Thyroid gland (tissue), 4 donors: ENCODE data around the gene EIF1. TPM values are rescaled to one million over a fixed set of nuclear protein-coding genes. Genes with fewer than 3 reads are reported as not detected.
A peak's percentile ranks its signal among the peaks of the same experiment; 100 is the strongest.

ENCODE experiments used
- DNase-seq, 2 donors: peaks; one replicate each; pipeline ENCODE4 v3.0.0-alpha.2; 2019
- H3K27ac ChIP-seq, 3 donors: fragments of 200-600 bp; sonication (generic); 1 replicate in 2 of 3; 2 replicates in 1 of 3; pipeline ENCODE4 v1.5.1; 2016 to 2019; ENCODE audit warnings: mild to moderate bottlenecking in 1 of 3, moderate library complexity in 1 of 3
- H3K27me3 ChIP-seq: fragments of 200-600 bp; sonication (generic); one replicate; pipeline ENCODE4 v1.5.1; 2019
- H3K36me3 ChIP-seq, 2 donors: fragments of 200-600 bp; sonication (generic); one replicate each; pipeline ENCODE4 v1.5.1; 2016 to 2019
- H3K4me1 ChIP-seq, 2 donors: fragments of 200-600 bp; sonication (generic); one replicate each; pipeline ENCODE4 v1.5.1; 2017 to 2019
- H3K4me3 ChIP-seq, 3 donors: fragments of 200-600 bp; sonication (generic); replicated peaks in 1 of 3; 1 replicate in 2 of 3; 2 replicates in 1 of 3; pipeline ENCODE4 v1.5.1; 2016; ENCODE audit warnings: mild to moderate bottlenecking in 1 of 3
- H3K9me3 ChIP-seq: fragments of 200-600 bp; sonication (generic); one replicate; pipeline ENCODE4 v1.5.1; 2017
- POLR2A ChIP-seq, 2 donors: fragments of 450-650 bp; IDR thresholded peaks; one replicate each; pipeline ENCODE4 v1.6.1; 2017; ENCODE audit warnings: antibody characterized with exemption in 2 of 2, mild to moderate bottlenecking in 2 of 2, moderate library complexity in 1 of 2
- WGBS, 2 donors: methylation state at CpG; one replicate each; pipeline ENCODE4 v1.1.5; 2017; 5-methylcytosine and 5-hydroxymethylcytosine counted together
- intact Hi-C: fragments of 100-400 bp; cut with DNase I; formaldehyde crosslinking; loops from one replicate; pipeline ENCODE4 v1.15.1; 2023
- total RNA-seq, 4 donors: library from RNA; depleted of rRNA; stranded (reverse); fragments of >200 nt; gene quantifications; one replicate each; pipeline ENCODE4 v1.2.3, GENCODE V29; 2016
- TF ChIP-seq, protein P1 (sequence below), 6 experiments: fragments of 200-600 bp in 3 of 6; fragments of 450-650 bp in 3 of 6; sonication (generic) in 3 of 6; IDR thresholded peaks; one replicate each; pipeline ENCODE4 v1.5.1; 2016 to 2019; ENCODE audit warnings: antibody characterized with exemption in 6 of 6, mild to moderate bottlenecking in 2 of 6, inconsistent platforms in 1 of 6, moderate library complexity in 1 of 6

The EIF1 gene
- total RNA-seq, 4 donors from 2014 or later: 119 to 171 (median 145) TPM

DNA sequence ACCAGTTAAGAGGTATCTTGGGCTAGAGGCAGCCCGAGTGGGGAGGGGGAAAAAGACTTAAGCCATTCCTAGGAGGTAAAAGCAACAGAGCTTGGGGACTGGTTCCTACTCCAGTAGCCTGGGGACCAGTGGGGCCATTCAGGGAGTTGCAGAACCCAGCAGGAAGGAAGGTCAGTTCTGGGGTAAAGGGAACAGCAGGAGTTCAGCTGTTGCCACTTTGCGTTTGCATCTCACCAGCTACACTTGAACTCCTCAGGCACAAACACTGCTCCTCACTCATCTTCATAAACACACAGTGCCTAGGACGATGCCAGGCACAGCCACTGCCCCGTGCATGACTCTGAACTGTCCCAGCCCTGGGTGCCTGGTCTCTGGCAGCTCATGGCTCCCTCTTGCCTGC, 41.8 kb downstream of the EIF1 start:
- no peak overlapping the region for H3K4me3 ChIP-seq
- no peaks in the 10 kb centered on the region for H3K9me3 ChIP-seq
- WGBS, 2 donors: 69 to 75% methylated on average over 4 of the region's 4 CpGs
- intact Hi-C loops: loop anchor here (10.0 kb wide), 2 partner anchors 154 to 234 kb away; partner anchors contain the start of gene CNP
- H3K4me1 ChIP-seq: peaks cover 15 to 23% of the 10 kb centered on the region in 2 donors
- no peak overlapping the region for H3K27ac ChIP-seq
- TF ChIP-seq POLR2A (IDR thresholded peaks at IDR 0.05): no peak
- TF ChIP-seq, protein P1, sequence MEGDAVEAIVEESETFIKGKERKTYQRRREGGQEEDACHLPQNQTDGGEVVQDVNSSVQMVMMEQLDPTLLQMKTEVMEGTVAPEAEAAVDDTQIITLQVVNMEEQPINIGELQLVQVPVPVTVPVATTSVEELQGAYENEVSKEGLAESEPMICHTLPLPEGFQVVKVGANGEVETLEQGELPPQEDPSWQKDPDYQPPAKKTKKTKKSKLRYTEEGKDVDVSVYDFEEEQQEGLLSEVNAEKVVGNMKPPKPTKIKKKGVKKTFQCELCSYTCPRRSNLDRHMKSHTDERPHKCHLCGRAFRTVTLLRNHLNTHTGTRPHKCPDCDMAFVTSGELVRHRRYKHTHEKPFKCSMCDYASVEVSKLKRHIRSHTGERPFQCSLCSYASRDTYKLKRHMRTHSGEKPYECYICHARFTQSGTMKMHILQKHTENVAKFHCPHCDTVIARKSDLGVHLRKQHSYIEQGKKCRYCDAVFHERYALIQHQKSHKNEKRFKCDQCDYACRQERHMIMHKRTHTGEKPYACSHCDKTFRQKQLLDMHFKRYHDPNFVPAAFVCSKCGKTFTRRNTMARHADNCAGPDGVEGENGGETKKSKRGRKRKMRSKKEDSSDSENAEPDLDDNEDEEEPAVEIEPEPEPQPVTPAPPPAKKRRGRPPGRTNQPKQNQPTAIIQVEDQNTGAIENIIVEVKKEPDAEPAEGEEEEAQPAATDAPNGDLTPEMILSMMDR (IDR thresholded peaks at IDR 0.05): no peak
- DNase-seq: no peak
- H3K36me3 ChIP-seq: no peaks in the 10 kb centered on the region
- H3K27me3 ChIP-seq: no peaks in the 10 kb centered on the region

DNA sequence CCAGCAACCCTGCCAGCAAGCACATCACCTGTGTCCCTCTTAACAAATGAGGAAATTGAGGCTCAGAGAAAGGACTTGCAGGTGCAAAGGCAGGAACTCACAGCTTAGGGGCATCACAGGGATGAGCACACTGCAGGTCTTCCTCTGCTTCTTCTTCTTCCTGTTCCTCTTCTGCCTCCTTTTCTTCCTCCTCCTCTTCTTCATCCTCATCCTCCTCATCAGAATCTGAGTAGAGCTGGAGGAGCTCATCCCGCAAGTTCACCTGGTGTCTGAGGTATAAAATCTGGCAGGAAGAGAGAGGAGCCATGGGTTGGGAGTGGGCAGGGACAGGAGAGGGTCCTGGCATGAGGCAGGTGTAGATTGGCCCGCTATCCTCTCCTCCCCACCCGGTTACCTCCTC, 43.2 kb downstream of the EIF1 start:
- no peaks in the 10 kb centered on the region for H3K27me3 ChIP-seq
- no peaks in the 10 kb centered on the region for H3K9me3 ChIP-seq
- no peak overlapping the region for H3K4me3 ChIP-seq
- H3K27ac ChIP-seq: no peak overlapping the region
- peaks cover 20 to 27% of the 10 kb centered on the region in 2 donors for H3K4me1 ChIP-seq
- intact Hi-C loops: loop anchor here (10.0 kb wide), 2 partner anchors 153 to 233 kb away; partner anchors contain the start of gene CNP
- WGBS, 2 donors: 44 to 89% methylated on average over 3 of the region's 3 CpGs
- TF ChIP-seq, protein P1 (IDR thresholded peaks at IDR 0.05): no peak
- TF ChIP-seq POLR2A (IDR thresholded peaks at IDR 0.05): no peak
- DNase-seq: no peak
- H3K36me3 ChIP-seq: no peaks in the 10 kb centered on the region

DNA sequence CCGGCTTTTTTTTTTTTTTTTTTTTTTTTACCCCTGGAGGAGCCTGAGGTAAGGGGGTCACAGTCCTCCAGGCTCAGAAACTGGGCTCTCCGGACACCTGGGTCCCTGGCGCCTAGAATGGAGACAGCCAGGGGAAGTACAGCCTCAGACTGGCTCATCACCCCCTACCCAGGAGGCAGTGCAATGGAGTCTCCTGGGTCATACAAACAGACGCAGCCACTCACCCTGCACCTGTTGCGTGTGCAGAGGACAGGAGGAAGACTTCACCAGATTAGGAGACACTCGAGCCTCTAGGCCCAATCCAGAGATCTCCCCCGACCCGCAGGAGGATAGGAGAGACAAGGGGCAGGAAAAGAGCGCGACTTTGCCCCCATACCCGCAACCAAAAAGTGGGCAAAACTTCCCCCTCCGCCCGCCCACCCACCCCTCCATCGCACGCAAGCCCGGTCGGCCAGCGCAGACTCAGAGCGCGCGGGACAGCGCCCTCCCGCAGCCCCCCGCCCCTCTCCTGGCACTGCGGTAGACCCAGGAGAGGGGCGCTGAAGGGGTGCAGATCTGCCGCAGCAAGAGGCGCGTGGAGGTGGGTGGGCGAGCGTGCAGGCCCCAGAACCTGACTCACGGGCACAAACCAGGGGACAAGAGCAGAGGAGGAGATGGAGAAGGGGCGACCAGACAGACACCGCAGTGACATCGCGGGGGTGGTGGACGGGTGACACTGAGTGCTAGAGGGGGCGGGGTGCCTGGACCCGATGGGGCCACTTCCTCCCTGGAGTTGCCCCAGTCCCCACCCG, 44.9 kb downstream of the EIF1 start:
- Histone ChIP-seq H3K27ac (no peak overlapping the region), H3K27me3 (no peaks in the 10 kb centered on the region), H3K36me3 (no peaks in the 10 kb centered on the region), H3K4me3 (peak overlapping the region in 2 of 3 donors; percentile 38 to 42), H3K9me3 (no peaks in the 10 kb centered on the region), H3K4me1 (peaks cover 25 to 37% of the 10 kb centered on the region in 2 donors)
- intact Hi-C loops: loop anchor here (10.0 kb wide), 2 partner anchors 151 to 231 kb away; partner anchors contain the start of gene CNP
- 31 to 34% methylated on average over 17 to 20 of the region's 40 CpGs for WGBS, 2 donors
- DNase-seq: no peak
- TF ChIP-seq POLR2A (IDR thresholded peaks at IDR 0.05): no peak
- TF ChIP-seq, protein P1 (IDR thresholded peaks at IDR 0.05): no peak

DNA sequence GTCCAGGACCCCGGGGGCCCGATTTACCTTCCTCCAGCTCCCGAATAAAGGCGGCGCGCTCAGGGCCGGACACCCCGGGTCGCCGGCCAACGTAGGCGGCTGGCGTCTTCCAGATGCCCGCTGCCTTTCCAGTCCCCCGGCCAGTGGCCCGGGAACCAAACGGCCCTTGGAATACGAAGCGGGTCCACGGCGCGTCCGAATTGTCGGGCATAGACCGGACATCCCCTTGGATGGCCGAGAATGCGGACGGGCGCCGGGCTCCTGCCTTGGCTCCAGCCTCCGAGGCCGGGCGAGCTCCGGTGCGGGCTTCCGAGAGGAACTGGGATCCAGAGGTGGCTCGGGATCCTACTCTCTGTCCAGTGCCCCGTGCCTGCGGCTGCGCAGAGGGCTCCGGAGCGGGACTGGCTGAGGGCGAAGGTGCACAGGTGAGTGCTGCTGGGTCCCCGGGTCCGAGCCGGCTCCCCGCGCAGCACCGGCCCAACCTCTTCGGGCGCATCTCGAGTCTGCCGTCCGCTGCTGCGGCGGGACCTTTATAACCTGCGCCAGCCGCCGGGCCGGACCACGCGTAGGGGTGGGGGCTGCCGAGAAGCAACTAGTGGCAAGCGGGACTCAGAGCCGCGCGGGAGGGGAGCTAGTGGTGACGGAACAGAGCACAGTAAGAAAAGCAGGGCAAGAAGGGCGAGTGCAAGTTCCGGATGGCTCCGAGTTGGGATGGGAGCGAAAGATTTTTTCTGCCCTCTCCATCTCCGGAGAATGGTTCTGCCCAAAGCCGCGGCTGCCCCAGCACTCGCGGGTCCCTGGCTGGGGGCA, 45.7 kb downstream of the EIF1 start, which contains the start of gene HAP1:
TSS of gene HAP1 (minus strand) at position 505 of the 810 bp plus-strand sequence. CDS start at position 496, 9 bp downstream.
- H3K27me3 ChIP-seq: no peaks in the 10 kb centered on the region
- WGBS, 2 donors: 0 to 1% methylated on average over 13 to 55 of the region's 77 CpGs
- H3K4me1 ChIP-seq: peaks cover 27 to 45% of the 10 kb centered on the region in 2 donors
- H3K4me3 ChIP-seq: peak within 1 kb of the TSS; percentile 38 to 42 (median 39)
- no peaks in the 10 kb centered on the region for H3K36me3 ChIP-seq
- H3K9me3 ChIP-seq: no peaks in the 10 kb centered on the region
- intact Hi-C loops: loop anchor here (10.0 kb wide), 2 partner anchors 150 to 230 kb away; partner anchors contain the start of gene CNP
- TF ChIP-seq, protein P1 (IDR thresholded peaks at IDR 0.05): no peak
- TF ChIP-seq POLR2A (IDR thresholded peaks at IDR 0.05): peak in 1 of 2 donors; percentile 96
- peak; percentile 52 for DNase-seq
- peak within 1 kb of the TSS in 1 of 3 donors; percentile 8 for H3K27ac ChIP-seq
